Measurements from ENCODE around the gene PUM2. TPM values are rescaled to one million over a fixed set of nuclear protein-coding genes. Genes with fewer than 3 reads are reported as not detected.
"Not testable (repeated sequence)": the region's sequence is repeated elsewhere in the genome, so short reads cannot be mapped to it uniquely, and the experiment has no call there.

Gene PUM2
- total RNA-seq, 1 donor from 2014 or later, result 177 TPM

DNA sequence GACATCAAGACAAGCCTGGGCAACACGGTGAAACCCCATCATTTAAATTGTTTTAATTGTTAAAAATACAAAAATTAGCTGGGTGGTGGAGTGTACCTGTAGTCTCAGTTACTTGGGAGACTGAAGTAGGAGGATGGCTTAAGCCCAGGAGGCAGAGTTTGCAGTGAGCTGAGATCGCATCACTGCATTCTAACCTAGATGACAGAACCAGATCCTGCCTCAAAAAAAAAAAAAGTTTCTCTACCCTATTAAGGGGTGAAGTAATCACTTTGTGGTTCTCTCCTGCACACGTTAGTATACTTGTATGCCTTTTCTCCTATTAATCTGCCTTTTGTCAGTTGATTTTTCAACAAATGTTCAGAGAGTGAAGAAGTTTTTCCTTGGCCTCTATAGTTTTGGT is 18.1 kb upstream of the PUM2 start:
- DNase-seq, result no peak

GRCh38 chr2:20367929-20368328 is 17.3 kb upstream of the PUM2 start:
- DNase-seq, result not testable (repeated sequence)

GRCh38 chr2:20366672-20367116 is 16.1 kb upstream of the PUM2 start:
- DNase-seq, result no peak

GRCh38 chr2:20365249-20365817 is 14.7 kb upstream of the PUM2 start:
- no peak for DNase-seq

DNA sequence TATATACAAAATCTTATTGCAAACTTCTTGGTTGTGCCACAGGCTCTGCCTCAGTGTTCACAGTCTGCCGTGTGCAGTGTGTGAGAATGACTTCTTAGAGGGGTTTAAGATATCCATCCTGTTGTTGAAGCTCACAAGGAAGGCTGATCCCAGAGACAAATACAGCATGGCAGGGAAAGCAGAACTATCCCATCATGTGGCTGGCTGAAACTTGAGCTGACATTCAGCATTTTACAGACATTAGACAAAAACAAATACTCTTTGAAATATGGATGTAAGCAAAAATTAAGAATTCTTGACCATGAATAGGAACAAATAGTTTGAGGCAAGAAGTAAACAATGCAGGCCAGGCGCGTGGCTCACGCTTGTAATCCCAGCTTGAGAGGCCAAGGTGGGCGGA is 12.9 kb upstream of the PUM2 start:
- DNase-seq, result no peak

DNA sequence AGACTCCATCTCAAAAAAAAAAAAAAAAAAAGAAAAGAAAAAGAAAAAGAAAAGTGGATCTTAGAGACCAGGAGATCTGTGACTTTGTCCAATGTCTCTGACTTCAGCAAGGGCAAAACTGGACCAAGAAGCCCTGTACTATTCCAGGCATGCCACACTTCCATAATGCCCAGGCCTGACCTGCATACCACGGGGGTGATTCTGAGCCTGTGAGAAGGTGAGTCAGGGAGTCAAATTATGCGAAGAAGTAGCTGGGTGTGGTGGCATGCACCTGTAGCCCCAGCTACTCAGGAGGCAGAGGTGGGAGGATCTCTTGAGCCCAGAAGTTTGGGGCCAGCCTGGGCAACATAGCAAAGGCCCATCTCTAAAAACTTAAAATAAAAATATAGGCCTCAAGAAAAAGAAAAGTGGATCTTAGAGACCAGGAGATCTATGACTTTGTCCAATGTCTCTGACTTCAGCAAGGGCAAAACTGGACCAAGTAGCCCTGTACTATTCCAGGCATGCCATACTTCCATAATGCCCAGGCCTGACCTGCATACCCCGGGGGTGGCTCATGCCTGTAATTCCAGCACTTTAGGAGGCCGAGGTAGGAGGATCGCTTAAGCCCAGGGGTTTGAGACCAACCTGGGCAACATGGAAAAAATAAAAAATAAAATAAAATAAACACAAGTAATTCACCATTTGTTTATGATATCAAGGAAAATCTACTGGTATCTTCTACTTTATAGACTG is 12.2 kb upstream of the PUM2 start:
- no peak for DNase-seq

- no peak for DNase-seq
These were observed 11.2 kb upstream of the PUM2 start for GRCh38 chr2:20361893-20362292.

- DNase-seq, result no peak
These were observed 8.5 kb upstream of the PUM2 start for GRCh38 chr2:20359096-20359495.

DNA sequence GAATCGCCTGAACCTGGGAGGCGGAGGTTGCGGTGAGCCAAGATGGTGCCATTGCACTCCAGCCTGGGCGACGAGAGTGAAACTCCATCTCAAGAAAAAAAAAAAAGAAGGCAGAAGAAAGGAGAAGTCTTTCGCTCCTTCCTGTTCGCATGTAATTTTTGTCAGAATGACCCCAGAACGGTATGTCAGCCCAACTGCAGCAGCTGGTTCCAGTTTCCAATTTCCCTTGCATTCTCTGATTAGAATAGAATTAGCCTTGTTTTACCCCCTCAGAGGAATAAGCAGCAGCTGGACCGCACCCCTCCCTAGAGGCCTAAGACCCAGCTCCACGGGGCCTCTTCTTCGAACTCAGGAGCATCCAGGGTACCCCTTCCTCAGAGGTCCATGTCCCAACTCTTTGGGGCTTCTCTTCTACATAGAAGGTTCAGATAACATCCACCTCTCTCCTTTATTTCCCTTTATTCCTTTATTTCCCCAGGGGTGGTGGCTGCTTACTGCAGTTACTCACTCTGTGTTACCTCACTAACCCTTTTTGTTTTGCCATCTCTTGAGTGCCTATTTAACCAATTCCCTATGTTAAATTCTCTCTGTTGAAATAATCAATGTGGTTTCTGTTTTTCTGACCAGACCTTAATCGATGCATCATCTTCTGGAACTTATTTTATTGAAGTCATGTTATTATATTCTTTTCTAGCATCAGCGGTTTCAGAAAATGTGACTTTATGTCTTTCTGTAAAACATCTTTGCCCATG is 7.2 kb upstream of the PUM2 start:
- DNase-seq, result no peak

- DNase-seq, result no peak
These were observed 5.4 kb upstream of the PUM2 start for GRCh38 chr2:20356042-20356441.

- no peak for DNase-seq
These were observed 4.5 kb upstream of the PUM2 start for GRCh38 chr2:20355131-20355530.

DNA sequence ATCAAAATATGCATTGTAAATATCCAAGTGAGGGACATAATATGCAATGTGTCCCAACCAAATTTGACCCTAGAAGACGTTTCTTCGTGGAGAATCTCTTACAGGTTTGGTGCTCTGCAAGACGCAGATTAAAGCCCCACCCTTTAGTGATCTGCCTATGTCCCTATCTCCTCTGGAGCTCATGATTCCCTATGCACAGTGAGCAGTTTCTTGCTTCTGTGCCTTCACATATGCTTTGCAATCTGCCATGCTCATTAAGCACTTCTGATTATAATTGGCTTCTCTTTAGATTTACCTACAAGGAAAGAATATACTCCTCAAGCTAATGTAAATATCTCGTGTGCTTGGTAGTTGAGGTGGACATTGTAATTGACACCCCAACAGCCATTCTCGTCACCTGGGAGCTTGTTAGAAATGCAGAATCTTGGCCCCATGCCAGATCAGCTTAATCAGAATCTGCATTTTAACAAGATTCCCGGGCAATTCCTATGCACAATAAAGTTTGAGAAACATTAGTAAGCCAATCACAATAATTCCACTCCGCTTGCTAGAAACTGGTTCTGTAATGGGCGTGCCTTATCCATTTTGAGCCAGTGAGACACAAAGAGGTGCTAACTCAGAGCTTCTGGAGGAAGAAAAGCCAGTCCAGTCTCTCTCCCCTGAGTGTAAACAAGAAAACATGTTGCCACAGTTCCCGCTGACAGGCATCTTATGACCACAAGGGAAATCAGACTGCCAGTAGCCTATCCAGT is 2.8 kb upstream of the PUM2 start:
- DNase-seq, result no peak

DNA sequence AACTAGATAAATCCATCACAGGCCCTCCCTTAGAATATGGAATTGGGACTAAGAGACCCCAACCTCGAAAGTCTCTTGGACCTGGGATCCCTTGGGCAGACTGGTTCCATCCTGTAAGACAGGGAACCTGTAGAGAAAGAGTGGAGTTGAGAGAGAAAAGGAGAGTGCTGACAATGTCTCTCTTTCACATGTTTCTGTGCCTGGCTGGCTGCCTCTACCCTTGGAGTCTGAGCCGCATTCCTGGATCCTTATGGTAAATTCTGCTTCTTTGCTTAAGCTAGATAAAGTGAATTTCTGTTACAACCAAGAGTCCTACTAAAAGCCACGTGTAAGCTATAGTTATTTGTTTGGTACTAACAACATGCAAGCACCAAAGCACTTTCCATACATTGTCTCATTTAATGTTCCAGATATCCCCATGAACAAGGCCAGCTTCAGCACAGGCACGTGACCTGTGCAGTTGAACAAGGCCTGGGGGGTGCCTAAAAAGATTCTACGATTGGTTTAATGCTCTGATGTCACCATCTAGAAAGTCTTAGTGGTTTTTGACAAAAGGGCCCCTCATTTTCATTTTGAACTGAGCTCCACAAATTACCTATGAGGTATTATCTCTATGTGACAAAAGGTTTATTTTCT is 2.1 kb upstream of the PUM2 start:
- no peak for DNase-seq

DNA sequence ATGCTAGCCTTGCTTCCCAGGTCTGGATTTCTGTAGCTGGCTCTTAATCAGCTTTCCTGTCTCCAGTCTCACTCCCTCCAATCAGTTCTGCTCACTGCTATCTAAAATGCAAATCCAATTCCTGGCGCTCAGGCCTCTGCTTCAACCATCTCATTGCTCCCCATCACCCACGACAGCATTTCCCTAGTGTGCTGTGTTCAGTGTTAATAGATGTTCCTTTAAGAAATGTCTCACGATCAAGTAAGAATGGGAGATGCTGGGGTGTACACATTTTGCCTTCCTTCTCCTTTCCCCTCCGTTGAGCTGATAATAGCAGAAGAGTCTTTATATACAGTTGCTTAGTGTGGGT is 1.6 kb upstream of the PUM2 start:
- DNase-seq, result no peak

DNA sequence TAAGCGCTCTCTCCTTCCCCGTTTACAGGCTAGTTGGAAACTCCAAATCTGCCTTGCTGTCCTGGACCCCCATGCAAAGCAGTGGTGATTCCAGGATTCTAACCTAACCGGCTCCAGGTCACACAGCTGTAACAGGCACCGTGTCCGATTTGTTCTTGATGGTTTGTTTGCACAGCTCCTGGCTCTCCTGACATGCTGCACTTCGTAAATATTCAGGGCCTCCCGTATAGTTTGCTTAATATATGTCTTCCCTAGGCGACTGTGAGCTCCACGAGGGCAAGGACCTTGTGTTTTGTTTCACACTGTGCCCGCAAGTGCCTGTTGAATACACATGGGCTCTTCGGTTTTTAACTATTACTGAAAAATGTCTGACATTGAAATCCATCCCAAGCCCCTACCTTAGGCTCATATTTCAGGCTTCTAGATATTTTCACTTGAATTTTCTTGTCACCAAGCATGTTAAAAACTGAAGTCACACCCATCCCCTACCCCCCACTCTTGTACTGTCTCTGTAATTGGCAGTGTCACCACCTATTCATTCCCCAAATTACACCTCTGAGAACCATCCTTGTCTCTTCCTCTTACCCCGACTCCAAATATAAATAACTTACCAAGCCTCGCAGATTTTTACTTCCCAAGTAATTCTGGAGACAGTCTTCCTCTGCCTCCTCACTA is 1.0 kb upstream of the PUM2 start:
- DNase-seq, result no peak

DNA sequence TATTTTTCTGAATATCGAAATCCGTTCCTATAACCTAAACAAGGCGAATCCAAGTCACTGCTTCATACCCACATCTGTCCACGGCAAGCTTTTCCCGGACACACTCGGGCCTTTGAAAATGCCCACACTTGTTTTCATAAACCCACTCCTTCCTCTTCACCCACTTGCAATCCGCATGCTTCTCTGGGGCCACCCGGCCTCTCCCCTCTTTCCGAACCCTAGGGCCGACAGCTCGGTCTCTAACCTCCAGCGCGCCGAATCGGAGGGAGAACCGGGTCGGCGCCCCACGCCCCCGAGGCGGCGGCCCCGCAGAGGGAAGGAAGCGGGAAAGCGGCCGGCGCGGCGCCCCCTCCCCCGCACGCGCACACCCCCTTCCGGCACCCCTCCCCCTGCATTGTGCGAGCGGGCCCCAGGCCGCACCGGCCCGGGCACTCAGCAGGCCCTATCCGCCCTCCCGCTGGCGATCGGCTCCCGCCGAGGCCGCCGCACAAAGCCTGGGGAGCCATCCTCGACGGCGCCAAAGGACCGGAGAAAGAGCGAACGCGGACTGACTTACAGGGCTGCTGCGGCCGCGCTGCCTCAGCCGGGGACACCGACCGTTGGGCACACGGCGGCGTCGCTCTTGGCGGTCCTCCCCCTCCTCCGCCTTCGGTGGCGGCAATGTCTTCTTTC is 467 bp downstream of the PUM2 start:
- peak; percentile 40 for DNase-seq

DNA sequence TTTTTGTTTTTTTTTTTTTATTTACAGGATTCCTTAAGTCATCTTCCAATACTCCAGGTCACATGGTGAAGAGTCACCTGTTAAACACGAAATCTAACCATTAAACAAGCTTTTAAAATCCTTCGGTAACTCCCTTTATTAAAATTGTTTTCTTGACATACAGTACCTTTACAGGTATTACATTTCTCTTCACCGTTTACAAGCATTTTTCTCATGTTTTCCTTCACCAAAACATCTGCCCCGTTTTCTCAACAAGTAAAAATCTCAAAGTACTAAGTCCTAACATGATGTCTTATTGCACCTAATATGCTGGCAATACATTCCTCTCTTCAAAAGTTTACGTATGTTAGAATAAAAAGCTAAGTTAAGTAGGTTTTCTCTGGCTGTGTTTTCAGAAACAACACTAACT is 1.1 kb downstream of the PUM2 start:
- no peak for DNase-seq

DNA sequence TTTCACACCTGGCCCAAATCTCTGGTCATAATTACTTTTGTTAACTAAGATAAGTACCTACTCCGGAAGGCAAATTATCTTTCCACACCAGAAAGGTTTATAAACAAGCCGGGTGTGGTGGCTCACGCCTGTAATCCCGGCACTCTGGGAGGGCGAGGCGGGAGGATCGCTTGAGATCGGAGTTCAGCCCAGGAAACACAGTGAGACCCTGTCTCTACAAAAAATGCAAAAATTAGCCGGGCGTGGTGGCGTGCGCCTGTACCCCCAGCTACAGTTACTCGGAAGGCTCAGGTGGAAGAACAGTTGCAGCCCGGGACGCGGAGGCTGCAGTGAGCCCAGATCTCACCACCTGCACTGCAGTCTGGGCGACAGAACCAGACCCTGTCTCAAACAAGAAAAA is 2.1 kb downstream of the PUM2 start:
- DNase-seq, result no peak

GRCh38 chr2:20346565-20347381 is 3.9 kb downstream of the PUM2 start:
- DNase-seq, result no peak

DNA sequence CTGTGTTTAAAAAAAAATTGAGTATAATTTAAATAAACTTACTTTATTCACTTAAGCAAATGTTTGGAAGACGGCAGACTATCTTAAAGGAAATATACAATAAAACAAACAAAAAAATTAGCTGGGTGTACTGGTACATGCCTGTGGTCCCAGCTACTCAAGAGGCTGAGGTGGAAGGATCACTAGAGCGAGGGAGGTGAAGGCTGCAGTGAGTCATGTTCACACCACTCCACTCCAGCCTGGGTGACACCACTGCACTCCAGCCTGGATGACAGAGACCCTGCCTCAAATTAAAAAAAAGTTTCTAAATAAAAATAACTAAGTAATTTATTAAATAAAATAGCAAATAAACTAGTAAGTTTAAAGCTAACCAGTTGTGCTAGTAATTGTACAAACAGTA is 7.5 kb downstream of the PUM2 start:
- no peak for DNase-seq

Data from occipital lobe (tissue), 2 donors.